ENCODE results near the gene LPIN3.

DNA sequence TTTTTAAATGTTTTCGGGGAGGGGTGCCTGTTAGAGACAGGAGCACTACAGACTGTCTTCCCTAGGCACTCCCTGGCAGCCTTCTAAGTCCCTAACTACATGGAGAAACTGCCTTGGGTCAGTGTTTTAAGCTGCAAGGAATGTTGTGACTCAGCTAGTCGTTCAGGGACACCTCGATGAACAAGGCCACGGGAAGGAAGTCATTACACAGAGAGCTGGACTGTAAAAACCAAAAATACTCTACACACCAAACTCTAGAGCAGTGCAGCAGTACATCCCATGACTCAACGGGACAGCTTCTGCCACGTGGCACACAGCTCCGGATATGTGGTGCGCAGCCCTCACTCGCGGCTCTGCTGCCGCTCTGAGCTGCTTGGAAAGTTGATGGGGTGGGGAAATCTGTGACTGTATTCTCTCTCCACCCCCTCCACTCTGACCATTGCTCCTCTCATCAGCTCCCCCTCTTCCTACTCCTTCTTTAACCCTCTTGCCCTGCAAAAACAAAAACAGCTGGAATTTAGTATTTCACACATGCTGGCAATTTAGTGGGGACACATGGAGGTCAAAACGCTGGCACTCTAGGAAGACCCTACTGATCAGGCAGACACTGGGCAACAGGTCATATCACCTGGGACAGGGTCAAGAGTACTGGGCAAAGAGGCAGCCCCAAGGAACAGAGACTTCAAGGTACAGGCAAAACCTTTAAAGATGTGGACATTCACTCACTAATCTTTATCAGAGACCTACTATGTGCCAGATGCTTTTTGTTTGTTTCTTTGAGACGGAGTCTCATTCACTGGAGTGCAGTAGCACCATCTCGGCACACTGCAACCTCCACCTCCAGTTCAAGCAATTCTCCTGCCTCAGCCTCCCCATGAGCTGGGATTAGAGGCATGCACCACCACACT, 10.9 kb upstream of the LPIN3 start:
- TF ChIP-seq POLR2AphosphoS5 (IDR thresholded peaks at IDR 0.05; ENCODE audit: borderline replicate concordance, low read depth, low read length) (no peak), EZH2 (IDR thresholded peaks at IDR 0.05) (no peak)

All from SK-N-MC (cell line).